Measurements from ENCODE around the gene INPP4A.

INPP4A gene

DNA sequence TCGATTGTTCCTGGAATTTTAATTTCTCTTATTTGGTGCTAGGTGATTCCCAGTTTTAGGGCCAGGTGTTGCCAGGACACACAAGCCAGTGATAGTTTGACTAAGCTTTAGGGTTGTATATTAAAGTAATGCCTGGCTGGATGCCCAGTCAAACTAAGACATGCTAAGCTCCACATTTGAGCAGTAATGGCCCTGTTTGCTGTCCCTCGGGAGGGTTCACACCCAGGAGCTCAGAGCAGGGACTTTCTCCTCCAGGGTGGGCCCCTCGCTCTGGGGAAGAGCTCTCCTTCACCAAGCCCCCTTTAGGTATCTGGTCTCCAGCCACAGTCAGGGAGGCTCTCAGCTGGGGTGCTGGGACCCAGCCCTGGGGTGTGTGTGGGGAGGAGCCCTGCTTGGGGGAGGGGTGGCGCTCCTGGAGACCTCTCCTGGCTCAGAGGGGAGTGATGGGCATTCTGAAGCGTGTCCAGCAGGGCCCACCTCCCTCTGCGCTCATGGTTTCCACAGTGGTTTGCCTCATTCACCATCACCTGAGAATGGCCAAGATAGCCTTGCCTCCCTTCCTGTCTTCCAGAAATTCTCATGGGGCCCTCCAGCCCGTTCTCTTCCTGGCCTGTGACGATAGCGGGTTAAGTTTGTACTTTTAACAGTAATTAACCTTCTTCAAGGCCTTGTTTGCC, 31.7 kb downstream of the INPP4A start:
- no peak for DNase-seq (ENCODE audit: low read depth in 2 of 2)

DNA sequence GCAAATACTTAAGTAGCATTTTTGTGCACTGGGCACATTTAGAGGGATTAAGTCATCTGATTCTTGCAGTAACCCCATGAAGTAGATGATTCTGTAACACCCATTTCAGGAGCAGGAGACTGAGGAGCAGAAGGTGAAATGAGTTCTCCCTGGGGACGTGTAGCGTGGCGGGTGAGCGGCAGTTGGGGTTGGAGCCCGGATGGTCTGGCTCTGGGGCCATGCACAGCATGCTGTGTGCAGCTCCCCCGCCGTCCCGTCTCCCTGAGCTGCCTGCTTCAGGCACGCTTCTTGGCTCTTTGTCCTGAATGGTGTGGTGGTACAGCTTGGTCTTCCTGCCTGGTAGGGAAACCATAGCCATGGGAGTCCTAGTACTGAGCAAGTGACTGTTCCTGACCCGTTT, 32.4 kb downstream of the INPP4A start:
- no peak for DNase-seq (ENCODE audit: low read depth in 2 of 2)

DNA sequence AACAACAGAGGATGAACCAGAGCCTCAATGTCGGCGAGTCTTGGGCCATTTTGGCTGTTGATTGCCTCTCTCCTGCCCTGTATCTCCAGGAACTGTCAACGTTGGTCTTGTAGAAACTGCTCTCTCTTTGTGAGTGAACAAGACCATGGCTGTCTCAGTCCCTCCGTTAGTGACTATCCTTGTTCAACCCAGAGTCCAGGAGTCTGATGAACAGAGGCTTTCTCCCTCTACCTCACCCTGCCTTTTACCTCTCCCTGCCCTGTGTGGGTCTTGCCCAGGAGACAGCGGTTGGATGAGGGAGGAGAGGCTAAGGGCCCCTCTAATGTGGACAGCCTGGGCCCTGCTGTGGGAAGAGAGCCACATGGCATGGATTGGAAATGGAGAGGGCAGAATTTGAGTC, 32.8 kb downstream of the INPP4A start:
- no peak for DNase-seq (ENCODE audit: low read depth in 2 of 2)

DNA sequence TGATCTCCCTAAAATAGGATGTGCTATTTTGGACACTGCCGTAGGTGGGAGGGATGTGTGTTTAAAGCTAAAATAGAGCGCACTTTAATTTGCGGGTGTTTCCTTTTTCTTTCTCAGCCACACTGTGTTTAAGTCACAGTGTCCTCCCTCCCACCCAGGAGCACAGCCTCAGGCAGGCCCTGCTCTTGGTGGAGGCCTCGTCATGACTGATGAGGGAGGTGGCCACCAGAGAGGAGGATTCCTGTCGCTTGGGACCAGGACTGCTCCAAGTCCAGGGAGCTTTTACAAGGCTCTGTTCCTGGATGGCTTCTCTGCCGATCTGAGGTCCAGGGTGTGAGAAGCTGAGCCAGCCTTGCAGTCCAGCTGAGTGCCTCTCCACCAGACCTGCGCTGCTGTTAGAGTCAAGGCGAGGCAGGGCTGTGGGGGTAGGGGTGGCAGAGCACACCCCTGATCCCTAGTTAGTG, 33.5 kb downstream of the INPP4A start:
- DNase-seq (ENCODE audit: low read depth in 2 of 2), result no peak

DNA sequence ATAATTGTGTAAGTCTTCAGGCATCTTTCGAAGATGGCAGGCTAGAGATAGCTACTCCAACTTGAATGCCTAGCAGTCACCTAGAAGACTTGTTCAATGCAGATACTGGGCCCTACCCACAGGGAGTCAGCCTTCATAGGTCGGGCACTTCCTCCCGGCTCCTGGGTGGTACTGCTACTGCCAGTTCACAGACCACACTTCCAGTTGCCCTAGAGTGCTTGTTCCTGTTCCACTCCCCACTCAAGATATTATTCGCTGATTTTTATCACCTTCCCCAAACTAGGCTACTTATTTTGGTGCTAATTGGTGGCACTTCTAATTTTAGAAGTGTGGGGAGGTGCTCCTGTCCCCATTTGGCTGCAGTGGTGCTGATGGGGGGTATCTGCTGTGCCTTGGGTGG, 34.2 kb downstream of the INPP4A start:
- no peak for DNase-seq (ENCODE audit: low read depth in 2 of 2)

DNA sequence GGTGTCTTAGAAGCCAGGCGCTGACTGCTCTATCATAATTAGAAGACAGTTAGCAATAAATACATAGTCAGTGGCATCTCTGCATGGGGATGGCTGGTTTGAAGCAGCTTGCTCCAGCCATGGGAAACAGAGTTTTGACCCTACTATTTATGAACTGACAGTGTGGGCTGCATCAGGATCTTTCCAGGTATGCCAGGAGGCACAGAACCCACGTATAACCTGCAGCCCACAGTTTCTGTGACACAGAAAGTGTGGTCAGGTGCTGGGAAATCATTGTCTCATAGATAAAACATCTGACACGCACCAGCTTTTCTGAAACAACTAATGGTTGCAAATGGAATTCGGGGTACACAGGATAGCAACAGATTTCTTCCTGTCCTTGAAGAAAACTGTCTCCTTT, 34.7 kb downstream of the INPP4A start:
- DNase-seq (ENCODE audit: low read depth in 2 of 2), result no peak

DNA sequence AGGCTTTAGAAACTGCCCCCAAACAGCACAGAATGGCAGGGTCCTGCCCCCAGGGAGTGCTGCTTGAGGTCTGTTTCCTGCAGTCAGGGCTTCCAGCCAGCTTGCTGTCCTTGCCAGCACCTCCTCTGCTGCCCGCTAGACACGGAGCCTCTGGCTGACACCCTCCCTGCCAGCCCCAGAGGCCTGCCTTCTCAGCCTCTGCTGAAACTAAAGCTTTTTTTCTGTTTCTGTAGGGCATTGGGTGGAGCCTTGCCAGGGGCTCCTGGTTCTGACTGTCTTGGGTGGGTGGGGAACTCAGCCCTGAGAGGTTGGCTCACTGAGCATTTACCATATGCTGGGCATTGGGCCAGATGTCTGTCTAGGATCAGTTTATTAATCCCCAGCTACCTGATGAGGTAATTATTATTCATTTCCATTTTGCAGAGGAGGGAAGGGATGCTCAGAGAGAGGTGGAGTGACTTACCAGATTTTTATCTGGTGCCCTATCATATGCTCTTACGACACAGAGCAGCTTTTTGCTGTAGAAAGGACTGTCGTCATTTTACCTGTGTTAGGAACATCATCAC, 35.4 kb downstream of the INPP4A start:
- peak in 1 of 2 donors; percentile 51 for DNase-seq (ENCODE audit: low read depth in 2 of 2)

DNA sequence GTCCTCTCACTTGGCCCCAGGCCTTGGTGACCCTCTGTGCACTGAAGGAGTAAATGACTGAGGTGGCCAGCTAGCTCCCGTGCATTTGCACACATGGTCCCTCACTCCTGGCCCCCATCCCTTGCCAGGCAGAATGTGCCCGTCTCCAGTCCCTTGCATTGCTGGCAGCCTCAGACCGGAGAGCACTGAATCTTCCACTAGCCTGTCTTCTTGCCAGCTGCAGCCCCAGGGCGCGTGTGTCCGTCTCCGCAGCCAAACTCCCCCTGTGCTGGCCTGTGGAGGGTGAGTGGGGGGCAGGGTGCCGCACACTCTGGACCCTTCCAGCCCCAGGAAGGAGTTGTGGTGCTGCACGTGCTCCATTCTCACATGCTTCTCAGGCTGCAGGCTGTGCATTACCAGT, 35.9 kb downstream of the INPP4A start:
- no peak for DNase-seq (ENCODE audit: low read depth in 2 of 2)

DNA sequence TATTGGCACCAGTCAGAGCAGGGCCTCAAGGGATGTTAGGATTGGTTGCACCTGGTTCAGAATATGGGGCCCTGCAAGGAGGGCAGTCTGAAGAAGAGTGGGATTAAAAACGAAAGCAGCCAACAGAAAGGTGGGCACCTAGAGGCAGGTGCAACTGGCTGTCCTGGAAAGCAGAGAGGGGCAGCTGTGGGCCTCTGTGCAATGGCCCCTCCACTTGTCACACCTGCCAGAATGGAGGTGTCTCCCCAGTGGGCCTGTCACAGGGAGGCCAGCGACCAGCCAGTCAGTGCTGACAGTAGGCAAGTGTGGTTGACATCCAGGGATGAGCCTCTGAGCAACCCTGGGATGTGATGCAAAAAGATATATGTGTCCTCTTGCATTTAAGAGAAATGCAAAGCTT, 37.7 kb downstream of the INPP4A start:
- no peak for DNase-seq (ENCODE audit: low read depth in 2 of 2)

DNA sequence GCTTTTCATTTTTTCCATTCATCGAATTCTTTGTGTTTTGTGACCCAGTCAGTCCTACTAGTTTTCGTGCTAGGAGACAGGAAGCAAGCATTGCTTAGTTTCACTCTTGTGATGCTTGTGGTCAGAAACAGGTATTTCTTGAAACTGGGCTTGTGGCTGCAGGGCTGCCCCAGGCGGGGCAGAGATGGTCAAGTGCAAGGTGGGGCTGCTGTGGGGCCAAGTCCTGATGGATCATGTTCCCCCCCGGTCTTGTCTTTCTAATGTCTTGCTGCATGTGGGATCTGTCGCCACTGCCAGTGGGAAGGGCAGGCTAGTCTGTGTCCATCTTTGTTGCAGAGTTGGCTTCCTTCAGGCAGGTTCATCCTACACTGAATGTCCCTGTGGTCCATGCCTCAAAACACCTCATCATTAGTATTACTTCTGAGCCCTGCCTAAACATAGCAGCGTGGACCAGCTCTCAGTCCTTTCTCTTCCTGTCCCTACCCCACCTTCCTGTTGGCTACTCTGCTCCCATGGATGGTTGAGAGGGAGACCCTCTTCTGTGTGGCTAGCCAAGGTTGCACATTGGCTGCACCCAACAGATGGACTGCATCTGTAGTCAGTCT, 38.7 kb downstream of the INPP4A start:
- DNase-seq (ENCODE audit: low read depth in 2 of 2), result no peak

DNA sequence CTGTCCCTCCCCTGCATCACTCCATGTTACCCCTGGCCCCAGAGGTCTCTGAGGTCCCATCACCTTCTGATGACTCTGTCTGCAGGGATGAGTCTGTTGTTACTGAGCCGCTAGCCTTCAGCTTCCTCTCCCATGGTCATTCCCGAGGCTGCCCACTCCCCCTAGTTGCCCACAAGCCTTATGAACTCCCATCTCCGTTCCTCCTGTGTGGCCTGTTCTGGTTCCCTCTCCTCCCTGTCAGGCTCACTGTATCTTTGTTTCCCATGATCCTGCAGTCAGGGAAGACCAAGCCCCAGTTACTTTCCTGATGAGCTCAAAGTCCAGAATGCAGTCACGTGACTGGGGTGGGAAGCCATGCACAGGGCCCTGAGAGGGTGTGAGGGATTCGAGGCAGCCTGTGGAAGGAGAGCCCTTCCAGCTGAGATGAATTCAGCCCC, 39.5 kb downstream of the INPP4A start:
- DNase-seq (ENCODE audit: low read depth in 2 of 2), result no peak

DNA sequence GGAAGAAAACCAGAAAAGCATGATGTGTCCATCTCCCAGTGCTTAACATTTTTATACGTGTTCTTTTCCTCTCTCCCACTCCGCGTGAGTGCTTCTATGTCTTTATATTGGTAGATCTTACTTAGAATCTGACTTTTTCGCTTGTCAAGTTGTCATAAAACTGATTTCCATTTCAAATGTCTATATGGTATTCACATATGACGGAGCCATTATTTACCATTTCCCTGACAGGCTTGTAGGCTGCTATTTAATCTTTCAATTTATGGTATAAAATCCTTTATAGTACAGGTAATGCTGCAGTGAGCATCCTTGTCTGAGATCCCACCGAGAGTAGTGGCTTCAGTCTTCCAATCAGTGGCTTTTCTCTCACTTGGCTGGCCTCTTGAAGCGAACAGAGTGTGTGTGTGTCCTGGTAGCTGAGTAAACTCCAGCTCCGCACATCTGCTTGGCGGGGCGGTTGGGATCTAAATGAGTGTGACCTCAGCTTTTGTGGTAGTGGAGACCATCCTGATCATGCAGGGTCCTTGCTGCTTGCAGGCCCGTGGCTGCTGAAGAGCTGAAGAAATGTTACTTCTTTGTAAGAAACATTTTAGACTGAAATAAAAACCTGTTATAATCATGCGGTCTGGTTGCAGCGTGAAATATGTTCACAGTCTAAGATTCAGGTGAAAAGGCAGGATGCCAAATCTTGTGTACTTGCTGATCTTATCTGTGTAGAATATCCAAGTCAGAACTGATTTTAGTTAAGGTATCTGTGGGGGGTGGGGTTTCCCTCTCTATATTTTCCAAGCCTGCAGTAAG, 40.2 kb downstream of the INPP4A start:
- no peak for DNase-seq (ENCODE audit: low read depth in 2 of 2)

DNA sequence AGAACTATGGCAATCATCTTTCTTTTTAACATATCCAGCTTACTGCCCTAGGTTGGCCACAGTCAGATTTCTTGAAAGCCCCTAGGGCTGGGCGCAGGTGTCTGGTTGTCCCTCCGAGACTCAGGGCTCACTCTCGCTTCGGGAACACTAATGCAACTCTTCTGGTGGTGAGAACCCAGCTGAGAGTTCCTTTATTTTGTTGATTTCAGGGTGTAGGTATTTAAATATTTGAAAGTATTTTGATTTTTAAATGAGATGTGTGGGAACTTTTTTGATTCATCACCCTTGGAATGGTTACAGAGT, 40.7 kb downstream of the INPP4A start:
- DNase-seq (ENCODE audit: low read depth in 2 of 2), result no peak

DNA sequence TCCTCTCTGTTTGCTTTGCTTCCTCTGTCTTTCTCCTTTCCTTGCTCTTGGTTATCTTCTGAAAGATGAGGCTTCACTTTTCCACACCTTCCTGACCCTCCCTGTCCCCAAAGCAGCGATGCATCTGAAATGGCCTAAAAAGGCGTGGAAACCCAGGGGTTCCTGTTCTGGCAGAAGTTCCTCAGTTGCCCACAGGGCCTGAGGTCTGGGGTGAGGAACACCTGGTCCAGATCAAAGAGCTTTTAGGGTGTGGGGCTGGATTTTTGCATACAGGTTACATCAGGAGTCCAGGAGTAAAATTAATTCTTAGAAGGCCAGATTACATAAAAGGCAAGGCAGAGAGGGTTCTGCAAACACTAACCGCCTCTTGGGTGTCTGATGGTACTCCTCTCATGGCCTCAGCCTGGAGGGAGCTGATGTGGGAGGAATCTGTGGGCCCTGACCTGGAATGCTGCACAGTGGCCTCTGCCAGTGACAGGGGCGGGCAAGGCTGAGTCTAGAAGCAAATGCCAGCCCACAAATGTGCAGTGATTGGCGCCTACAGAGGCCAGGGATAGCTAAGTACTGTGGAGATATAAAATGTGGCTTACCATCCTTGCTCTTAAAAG, 41.8 kb downstream of the INPP4A start:
- no peak for DNase-seq (ENCODE audit: low read depth in 2 of 2)

DNA sequence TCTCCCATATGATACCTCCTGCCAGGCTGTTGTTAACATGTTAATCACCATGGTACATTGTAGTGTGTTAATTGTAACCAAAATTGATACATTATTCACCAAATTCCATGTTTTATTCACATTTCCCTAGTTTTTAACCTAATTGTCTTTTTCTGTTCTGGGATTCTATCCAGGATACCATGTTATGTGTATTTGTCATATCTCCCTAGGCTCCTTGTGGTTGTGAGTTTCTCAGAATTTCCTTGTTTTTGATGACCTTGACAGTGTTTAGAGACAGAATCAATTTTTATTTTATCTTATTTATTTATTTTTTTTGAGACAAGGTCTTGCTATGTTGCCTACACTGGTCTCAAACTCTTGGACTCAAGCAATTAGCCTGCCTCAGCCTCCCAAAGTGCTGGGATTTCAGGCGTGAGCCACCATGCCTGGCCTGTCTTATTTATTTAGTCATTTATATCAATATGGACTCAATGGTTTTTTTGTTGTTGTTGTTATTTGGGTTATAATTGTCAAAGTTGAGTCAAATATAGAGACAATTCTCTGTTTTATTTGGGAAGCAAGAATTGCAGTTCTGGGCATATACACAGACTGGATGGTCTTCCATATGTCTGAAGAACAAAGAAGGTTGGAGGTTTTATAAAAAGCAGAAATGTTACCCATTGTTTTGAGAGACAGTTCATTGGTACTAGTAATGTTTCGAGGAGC, 42.6 kb downstream of the INPP4A start:
- no peak for DNase-seq (ENCODE audit: low read depth in 2 of 2)

DNA sequence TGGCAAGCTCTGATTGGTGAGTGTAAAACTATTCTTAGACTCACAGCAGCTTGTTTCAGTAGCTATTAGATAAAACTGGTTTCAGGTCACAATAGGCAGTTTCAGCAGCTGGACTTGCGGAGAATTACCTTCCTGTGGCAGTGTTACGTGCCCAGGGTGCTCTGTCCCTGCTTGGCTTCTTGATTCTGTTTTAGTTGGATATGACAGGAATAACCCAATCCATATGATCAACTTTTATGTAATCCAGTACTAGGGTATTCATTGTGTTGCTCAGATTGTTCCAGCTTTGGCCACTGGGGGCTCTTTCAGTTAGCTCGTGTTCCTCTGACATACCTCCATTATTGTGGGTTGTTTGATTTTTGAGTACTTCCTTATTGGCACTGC, 43.1 kb downstream of the INPP4A start:
- DNase-seq (ENCODE audit: low read depth in 2 of 2), result no peak

DNA sequence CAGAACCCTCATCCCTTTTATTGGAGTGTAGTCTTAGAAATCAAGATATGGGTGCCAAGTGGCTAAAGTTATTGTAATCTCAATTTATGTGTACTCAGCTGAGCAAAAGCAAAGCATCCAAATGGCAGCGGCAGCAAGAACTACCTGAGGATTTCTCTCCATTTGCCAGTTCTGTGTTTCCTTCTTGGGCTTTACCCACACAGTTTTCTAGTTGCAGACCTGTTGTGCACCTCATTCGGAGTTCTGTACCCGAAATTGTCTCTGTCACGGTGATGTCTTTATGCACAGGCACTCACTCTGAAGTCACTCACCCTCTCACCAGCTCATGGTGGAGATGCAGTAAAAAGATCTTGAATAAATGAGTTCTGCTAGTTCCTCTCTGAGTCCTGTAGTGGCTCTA, 43.6 kb downstream of the INPP4A start:
- DNase-seq (ENCODE audit: low read depth in 2 of 2), result no peak

DNA sequence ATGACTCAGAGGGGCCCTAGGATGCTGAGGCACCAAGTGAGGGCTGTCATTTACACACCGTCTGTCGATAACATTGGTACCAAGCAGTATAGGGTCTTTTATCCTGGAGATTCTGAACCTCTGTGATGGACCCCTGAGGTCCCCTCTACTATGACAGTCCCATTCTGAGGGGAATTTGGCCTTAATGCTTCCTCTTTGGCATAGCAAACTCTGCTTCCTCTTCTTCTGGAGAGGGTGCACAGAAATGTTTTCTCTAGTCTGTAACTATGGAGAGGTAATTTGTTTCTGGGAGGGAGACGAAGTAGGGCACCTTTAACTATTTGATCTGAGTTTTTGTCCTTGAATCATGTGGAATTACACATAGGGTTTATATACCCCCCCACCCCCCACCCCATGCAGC, 44.8 kb downstream of the INPP4A start:
- no peak for DNase-seq (ENCODE audit: low read depth in 2 of 2)

DNA sequence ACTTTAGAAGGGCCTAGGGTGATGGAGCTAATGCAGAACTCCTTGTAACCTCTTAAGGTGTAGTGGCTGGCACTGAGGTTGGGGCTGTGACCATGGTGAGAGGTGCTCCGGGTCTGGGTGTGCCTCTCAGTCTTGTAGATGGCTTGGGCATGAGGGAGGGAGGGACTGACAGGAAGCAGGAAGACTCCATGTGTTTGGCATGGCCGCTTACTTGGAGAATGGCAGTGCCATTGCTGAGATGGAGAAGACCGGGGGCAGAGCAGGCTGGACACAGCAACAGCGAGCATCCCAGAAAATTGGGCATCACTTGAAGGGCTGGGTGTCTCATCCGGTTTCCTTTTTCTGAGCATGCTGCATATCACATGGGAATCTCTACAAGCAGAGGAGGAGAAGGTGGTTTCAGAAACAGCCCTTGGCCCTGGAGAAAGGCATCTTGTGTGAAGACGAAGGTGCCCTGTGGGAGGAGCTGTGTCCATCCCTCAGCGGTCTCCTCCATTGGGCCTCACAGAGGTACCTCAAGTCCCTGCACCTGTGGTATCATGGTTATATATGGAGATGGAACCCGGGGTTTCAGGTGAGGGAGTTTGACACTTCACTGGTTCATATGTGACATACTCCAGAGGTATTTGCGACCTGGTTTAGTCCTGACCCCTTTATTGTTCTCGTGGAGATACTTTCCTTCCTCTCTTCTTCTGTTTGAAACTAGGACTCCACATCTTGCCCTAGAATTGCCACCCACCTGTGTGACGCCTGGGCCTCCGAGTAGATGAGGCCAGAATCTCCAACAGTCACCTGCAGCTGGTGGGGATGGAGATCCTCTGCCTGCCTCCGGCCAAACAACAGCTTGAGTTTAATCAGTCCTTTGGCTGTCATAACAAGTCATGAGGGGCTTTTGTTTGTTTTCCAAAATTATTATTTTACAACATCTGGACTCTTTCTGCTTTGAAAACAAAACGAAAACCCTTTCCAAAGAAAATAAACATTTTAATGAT, 45.6 kb downstream of the INPP4A start:
- DNase-seq (ENCODE audit: low read depth in 2 of 2), result no peak

DNA sequence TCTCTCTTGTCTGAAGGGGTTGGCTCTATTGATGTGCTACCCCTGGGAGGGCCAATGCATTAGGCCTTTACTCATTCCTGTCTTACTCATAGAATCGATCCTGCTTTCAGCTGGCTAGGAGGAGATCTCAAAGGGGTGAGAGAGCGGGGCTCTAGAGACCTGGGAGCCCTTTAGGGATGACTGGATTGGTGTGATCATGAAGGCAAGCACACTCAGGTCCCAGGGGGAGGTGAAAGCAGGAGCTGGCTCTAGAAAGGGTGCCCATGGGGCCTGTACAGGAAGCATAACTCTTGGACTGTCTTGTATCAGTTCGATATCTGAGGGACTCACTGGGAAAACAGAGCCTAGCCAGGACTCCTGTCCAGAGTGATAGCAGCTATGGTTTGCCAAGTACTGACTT, 47.8 kb downstream of the INPP4A start:
- DNase-seq (ENCODE audit: low read depth in 2 of 2), result no peak

DNA sequence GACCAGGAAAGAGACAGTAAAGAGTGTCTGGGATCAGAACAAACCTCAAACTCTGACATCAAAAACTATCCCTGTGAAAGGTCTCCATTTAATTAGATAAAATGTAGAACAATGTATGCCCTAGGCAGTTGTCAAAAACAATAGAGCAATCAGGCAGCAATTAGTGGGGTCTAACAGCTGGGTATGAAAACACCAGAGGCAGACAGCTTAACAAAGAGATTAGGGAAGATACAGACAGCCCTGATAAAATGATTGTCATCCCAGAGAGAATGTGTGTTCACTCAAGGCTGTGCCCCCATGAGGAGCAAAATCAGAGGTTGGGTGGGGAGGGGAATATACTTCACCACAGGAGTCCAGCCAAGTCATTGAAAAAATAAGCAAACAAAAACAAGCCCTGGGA, 50.0 kb downstream of the INPP4A start:
- no peak for DNase-seq (ENCODE audit: low read depth in 2 of 2)

Measured in stimulated activated CD8-positive, alpha-beta memory T cell treated with anti-CD3 and anti-CD28 coated beads, Interleukin-15, amount 100 ng/mL, for 4 hours (primary cell).